ENCODE data around the gene RPL5. TPM values are rescaled to one million over a fixed set of nuclear protein-coding genes. Genes with fewer than 3 reads are reported as not detected.
A peak's percentile ranks its signal among the peaks of the same experiment; 100 is the strongest.

The RPL5 gene
- total RNA-seq, 1 donor from 2014 or later: 1,364 TPM

DNA sequence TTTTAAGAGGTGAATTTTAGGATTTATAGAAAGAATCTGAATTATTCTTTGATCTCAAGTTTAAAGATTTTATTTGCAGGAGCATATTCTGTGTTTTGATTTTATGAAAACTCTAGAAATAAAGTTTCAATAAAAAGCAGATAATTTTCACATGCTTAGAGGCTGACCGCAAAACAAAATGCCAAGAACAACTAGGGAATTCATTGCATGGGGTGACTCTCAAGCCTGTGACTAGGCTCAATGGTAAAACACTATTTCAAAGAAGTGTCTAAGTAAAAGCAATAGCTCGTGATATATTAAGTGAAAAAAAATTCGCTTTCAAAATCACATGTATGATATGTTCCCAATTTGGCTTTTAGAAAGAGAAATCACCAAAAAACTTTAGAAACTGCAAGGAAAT lies 49.6 kb downstream of the RPL5 start:
- no peak overlapping the region for H3K4me3 Mint-ChIP-seq (ENCODE audit: low read depth)
- no peaks in the 10 kb centered on the region for H3K9me3 Mint-ChIP-seq (ENCODE audit: low read depth)
- H3K27me3 Mint-ChIP-seq: no peaks in the 10 kb centered on the region
- TF ChIP-seq, protein P1, sequence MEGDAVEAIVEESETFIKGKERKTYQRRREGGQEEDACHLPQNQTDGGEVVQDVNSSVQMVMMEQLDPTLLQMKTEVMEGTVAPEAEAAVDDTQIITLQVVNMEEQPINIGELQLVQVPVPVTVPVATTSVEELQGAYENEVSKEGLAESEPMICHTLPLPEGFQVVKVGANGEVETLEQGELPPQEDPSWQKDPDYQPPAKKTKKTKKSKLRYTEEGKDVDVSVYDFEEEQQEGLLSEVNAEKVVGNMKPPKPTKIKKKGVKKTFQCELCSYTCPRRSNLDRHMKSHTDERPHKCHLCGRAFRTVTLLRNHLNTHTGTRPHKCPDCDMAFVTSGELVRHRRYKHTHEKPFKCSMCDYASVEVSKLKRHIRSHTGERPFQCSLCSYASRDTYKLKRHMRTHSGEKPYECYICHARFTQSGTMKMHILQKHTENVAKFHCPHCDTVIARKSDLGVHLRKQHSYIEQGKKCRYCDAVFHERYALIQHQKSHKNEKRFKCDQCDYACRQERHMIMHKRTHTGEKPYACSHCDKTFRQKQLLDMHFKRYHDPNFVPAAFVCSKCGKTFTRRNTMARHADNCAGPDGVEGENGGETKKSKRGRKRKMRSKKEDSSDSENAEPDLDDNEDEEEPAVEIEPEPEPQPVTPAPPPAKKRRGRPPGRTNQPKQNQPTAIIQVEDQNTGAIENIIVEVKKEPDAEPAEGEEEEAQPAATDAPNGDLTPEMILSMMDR (IDR thresholded peaks at IDR 0.05; ENCODE audit: unreplicated experiment): no peak
- H3K36me3 Mint-ChIP-seq (ENCODE audit: insufficient read depth): no peaks in the 10 kb centered on the region
- DNase-seq (ENCODE audit: low spot score, unreplicated experiment): no peak
- H3K27ac Mint-ChIP-seq: no peak overlapping the region
- H3K4me1 Mint-ChIP-seq (ENCODE audit: low read depth): peaks cover 6% of the 10 kb centered on the region

DNA sequence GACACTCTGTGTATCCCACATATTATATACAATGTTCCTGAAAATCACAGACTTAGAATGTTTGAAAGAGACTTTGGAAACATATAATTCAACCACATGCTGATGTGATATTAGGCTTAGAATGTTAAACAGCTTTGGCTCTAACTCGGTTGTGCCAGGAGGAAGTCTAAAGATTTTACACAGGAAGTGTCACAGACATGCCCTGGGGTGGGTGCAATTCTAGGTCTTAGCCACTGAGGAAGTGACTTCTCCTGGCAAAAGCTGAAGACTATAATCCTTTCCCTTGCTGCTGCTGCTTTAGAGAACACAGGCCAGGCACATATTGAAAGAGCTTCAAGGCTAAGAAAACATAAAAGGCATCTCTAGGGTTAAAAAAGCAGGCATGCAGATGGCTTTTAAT lies 51.0 kb downstream of the RPL5 start:
- no peak overlapping the region for H3K4me3 Mint-ChIP-seq (ENCODE audit: low read depth)
- TF ChIP-seq, protein P1 (IDR thresholded peaks at IDR 0.05; ENCODE audit: unreplicated experiment): no peak
- H3K4me1 Mint-ChIP-seq (ENCODE audit: low read depth): peaks cover 12% of the 10 kb centered on the region
- H3K9me3 Mint-ChIP-seq (ENCODE audit: low read depth): no peaks in the 10 kb centered on the region
- H3K36me3 Mint-ChIP-seq (ENCODE audit: insufficient read depth): no peaks in the 10 kb centered on the region
- no peak overlapping the region for H3K27ac Mint-ChIP-seq
- DNase-seq (ENCODE audit: low spot score, unreplicated experiment): no peak
- H3K27me3 Mint-ChIP-seq: no peaks in the 10 kb centered on the region

DNA sequence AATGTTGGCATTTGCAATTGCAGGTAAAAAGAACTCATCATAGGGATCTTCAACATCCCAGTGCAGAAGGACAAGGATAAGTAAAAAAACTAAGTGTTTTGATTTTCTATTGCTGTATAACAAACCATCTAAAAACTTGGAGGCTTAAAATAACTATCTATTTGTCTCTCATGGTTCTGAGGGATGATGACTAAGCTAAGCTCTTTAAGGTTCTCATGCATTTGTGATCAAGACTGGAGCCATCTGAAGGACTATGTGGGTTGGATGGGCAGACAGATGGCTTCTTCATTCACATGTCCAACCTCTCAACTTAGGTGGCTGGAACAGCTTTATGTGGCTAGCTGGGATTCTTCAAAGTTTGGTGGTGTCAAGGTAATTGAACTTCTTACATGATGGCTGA lies 51.5 kb downstream of the RPL5 start:
- peaks cover 13% of the 10 kb centered on the region for H3K4me1 Mint-ChIP-seq (ENCODE audit: low read depth)
- TF ChIP-seq, protein P1 (IDR thresholded peaks at IDR 0.05; ENCODE audit: unreplicated experiment): no peak
- H3K4me3 Mint-ChIP-seq (ENCODE audit: low read depth): no peak overlapping the region
- H3K36me3 Mint-ChIP-seq (ENCODE audit: insufficient read depth): peaks cover 2% of the 10 kb centered on the region
- H3K27ac Mint-ChIP-seq: no peak overlapping the region
- H3K9me3 Mint-ChIP-seq (ENCODE audit: low read depth): no peaks in the 10 kb centered on the region
- no peaks in the 10 kb centered on the region for H3K27me3 Mint-ChIP-seq
- no peak for DNase-seq (ENCODE audit: low spot score, unreplicated experiment)

DNA sequence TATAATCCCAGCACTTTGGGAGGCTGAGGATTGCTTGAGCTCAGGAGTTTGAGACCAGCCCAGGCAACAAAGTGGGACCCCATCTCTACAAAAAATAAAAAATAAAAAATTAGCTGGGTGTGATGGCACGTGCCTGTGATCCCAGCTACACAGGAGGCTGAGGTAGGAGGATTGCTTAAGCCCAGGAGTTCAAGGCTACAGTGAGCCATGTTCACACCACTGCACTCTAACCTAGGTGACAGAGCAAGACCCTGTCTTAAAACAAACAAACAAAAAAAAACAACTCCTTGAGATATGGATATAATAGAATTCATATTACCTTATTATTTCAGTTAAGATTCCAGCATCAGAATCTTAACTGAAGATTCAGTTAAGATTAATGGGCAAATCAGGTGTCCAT lies 52.4 kb downstream of the RPL5 start:
- peaks cover 13% of the 10 kb centered on the region for H3K4me1 Mint-ChIP-seq (ENCODE audit: low read depth)
- H3K27ac Mint-ChIP-seq: no peak overlapping the region
- TF ChIP-seq, protein P1 (IDR thresholded peaks at IDR 0.05; ENCODE audit: unreplicated experiment): no peak
- no peak for DNase-seq (ENCODE audit: low spot score, unreplicated experiment)
- H3K4me3 Mint-ChIP-seq (ENCODE audit: low read depth): no peak overlapping the region
- no peaks in the 10 kb centered on the region for H3K27me3 Mint-ChIP-seq
- peaks cover 4% of the 10 kb centered on the region for H3K36me3 Mint-ChIP-seq (ENCODE audit: insufficient read depth)
- H3K9me3 Mint-ChIP-seq (ENCODE audit: low read depth): peaks cover 8% of the 10 kb centered on the region

DNA sequence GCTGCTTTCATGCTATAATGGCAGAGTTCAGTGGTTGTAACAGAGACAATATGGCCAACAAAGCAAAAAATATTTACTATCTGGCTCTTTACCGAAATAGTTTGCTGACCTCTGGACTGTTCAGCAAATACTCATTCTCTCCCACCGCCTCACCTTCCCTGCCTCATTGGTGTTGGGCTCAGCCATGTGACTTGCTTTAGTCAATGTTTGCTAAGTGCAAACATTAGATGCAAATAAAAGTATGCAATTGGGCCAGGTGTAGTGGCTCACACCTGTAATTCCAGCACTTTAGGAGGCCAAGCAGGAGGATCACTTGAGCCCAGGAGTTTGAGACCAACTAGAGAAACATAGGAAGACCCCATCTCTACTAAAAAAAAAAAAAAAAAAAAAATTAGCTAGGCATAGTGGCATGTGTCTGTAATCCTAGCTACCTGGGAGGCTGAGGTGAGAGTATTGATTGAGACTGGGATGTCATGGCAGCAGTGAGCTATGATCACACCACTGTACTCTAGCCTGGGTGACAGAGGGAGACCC lies 55.1 kb downstream of the RPL5 start:
- Mint-ChIP-seq H3K4me1 (ENCODE audit: low read depth) (peaks cover 11% of the 10 kb centered on the region), H3K4me3 (ENCODE audit: low read depth) (peak overlapping the region; percentile 8), H3K36me3 (ENCODE audit: insufficient read depth) (peaks cover 10% of the 10 kb centered on the region), H3K27ac (peak overlapping the region; percentile 88), H3K27me3 (no peaks in the 10 kb centered on the region), H3K9me3 (ENCODE audit: low read depth) (peaks cover 21% of the 10 kb centered on the region)
- TF ChIP-seq, protein P1 (IDR thresholded peaks at IDR 0.05; ENCODE audit: unreplicated experiment): no peak
- peak; percentile 11 for DNase-seq (ENCODE audit: low spot score, unreplicated experiment)

Data from progenitor cell of endocrine pancreas (in vitro differentiated cells).